OCI-LY7 (cell line): ENCODE measurements around the gene ULK4. TPM values are rescaled to one million over a fixed set of nuclear protein-coding genes. Genes with fewer than 3 reads are reported as not detected.
"Not testable (repeated sequence)": the region's sequence is repeated elsewhere in the genome, so short reads cannot be mapped to it uniquely, and the experiment has no call there.

Source experiments
- BruUV-seq: library from RNA; stranded (reverse); fragments of 400-500 nt; replicated peaks from 2 replicates; lab custom pipeline; 2021; lab: Mats Ljungman, UMichigan
- CTCF ChIA-PET: fragments of 300-600 bp; sonication (Branson Sonifier 250); formaldehyde crosslinking; loops from one replicate; lab custom pipeline; 2022; ENCODE audit warnings: antibody characterized with exemption; ENCODE audit not compliant: unreplicated experiment; lab: Charles Lee
- POLR2A ChIA-PET: fragments of 300-600 bp; sonication (Branson Sonifier 250); formaldehyde crosslinking; loops from one replicate; lab custom pipeline; 2022; ENCODE audit warnings: antibody characterized with exemption; lab: Charles Lee
- DNase-seq: peaks from one replicate; pipeline ENCODE4 v3.0.0-alpha.2; 2015; ENCODE audit warnings: low spot score
- H2AFZ ChIP-seq: fragments of 200-600 bp; sonication (generic), shearing (Covaris generic); 2 replicates; pipeline ENCODE4 v1.6.1; 2014; ENCODE audit warnings: mild to moderate bottlenecking, antibody characterized with exemption, low read length, moderate library complexity
- H3K27ac ChIP-seq: fragments of 200-600 bp; sonication (generic); 2 replicates; pipeline ENCODE4 v1.5.1; 2014; ENCODE audit warnings: mixed run types, low read depth, mild to moderate bottlenecking, moderate library complexity, low read length, inconsistent platforms; ENCODE audit not compliant: poor library complexity, severe bottlenecking
- H3K36me3 ChIP-seq: fragments of 200-600 bp; sonication (generic); 2 replicates; pipeline ENCODE4 v1.6.1; 2014; ENCODE audit warnings: mild to moderate bottlenecking, antibody characterized with exemption, low read length, moderate library complexity, mixed read lengths; ENCODE audit not compliant: insufficient read depth
- H3K4me1 ChIP-seq: fragments of 200-600 bp; sonication (generic); 2 replicates; pipeline ENCODE4 v1.5.1; 2014; ENCODE audit warnings: mild to moderate bottlenecking, low read length; ENCODE audit not compliant: insufficient read depth, poor library complexity, severe bottlenecking
- H3K4me2 ChIP-seq: fragments of 200-600 bp; sonication (generic); 2 replicates; pipeline ENCODE4 v1.6.1; 2014; ENCODE audit warnings: mild to moderate bottlenecking, low read length
- H3K4me3 ChIP-seq: fragments of 200-600 bp; sonication (generic); 2 replicates; pipeline ENCODE4 v1.5.1; 2014; ENCODE audit warnings: mild to moderate bottlenecking, low read depth, low read length; ENCODE audit not compliant: poor library complexity, severe bottlenecking
- H3K79me2 ChIP-seq: fragments of 200-600 bp; sonication (generic); 2 replicates; pipeline ENCODE4 v1.6.1; 2016; ENCODE audit warnings: low read depth, mild to moderate bottlenecking, low read length, moderate library complexity, mixed read lengths; ENCODE audit not compliant: insufficient read depth
- H3K9me2 ChIP-seq: fragments of 200-600 bp; sonication (generic); 2 replicates; pipeline ENCODE4 v1.6.1; 2016; ENCODE audit warnings: mild to moderate bottlenecking, low read length, mixed read lengths; ENCODE audit not compliant: insufficient read depth
- H3K9me3 ChIP-seq: fragments of 200-600 bp; sonication (generic); 2 replicates; pipeline ENCODE4 v1.6.1; 2014; ENCODE audit warnings: mild to moderate bottlenecking, mixed run types, low read length, mixed read lengths
- H4K20me1 ChIP-seq: fragments of 200-600 bp; sonication (generic); 2 replicates; pipeline ENCODE4 v1.6.1; 2014; ENCODE audit warnings: mild to moderate bottlenecking, antibody characterized with exemption, low read length, moderate library complexity, mixed read lengths; ENCODE audit not compliant: insufficient read depth
- EZH2phosphoT487 ChIP-seq: fragments of 200-600 bp; sonication (generic); IDR thresholded peaks from 2 replicates; pipeline ENCODE4 v1.6.1; 2018; ENCODE audit warnings: low read depth, borderline replicate concordance, mild to moderate bottlenecking, mixed run types, antibody characterized with exemption, low read length, moderate library complexity, mixed read lengths
- intact Hi-C: fragments of 100-400 bp; cut with micrococcal nuclease; formaldehyde crosslinking; loops from one replicate; pipeline ENCODE4 v1.10.0; 2022; ENCODE audit not compliant: unreplicated experiment
- total RNA-seq, 2 experiments: library from RNA; depleted of rRNA in 1 of 2; stranded (reverse); fragments of >200 nt in 1 of 2; shearing (Covaris generic) in 1 of 2; gene quantifications; 2 replicates each; pipeline ENCODE4 v1.2.3, GENCODE V29; 2014 to 2022
- TF ChIP-seq, protein P1 (sequence below): fragments of 200-600 bp; sonication (generic); conservative IDR thresholded peaks from 2 replicates; pipeline ENCODE4 v1.5.1; 2014; ENCODE audit warnings: mild to moderate bottlenecking, antibody characterized with exemption, low read length, moderate library complexity, mixed read lengths

The ULK4 gene
- total RNA-seq, 2 experiments from 2014 or later = 18.9 to 21.0 TPM

DNA sequence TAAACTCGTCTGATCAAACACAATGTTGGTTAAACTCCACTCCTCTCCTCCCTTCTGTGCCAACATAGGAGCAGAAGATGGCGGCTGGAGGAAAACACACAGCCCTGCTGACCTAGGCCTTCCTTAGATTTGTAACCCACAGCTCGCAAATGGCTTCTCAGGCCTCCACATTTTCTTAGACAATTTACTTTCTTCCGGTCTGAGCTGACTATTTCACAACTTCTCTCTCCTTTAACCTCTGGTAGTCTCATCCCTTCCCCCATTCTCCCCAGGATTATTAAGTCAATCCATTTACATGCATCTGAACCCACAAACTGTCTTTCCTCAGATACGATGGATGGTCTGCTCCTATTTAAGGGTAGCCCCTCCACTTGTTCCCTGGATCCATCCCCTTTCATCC is 25.7 kb upstream of the ULK4 start:
- Histone ChIP-seq H2AFZ (no peak overlapping the region), H3K36me3 (no peaks in the 10 kb centered on the region), H3K4me1 (peaks cover 3% of the 10 kb centered on the region), H3K4me3 (no peak overlapping the region), H4K20me1 (no peaks in the 10 kb centered on the region), H3K9me2 (no peaks in the 10 kb centered on the region), H3K79me2 (no peaks in the 10 kb centered on the region), H3K4me2 (no peak overlapping the region), H3K27ac (no peak overlapping the region), H3K9me3 (no peaks in the 10 kb centered on the region)
- no TSS peak for BruUV-seq
- DNase-seq = no peak
- POLR2A ChIA-PET = interaction anchor here (0.6 to 0.7 kb wide), 2 partner anchors 79 to 522 kb away, joined by 3 to 4 read pairs; no protein-coding TSS in a partner anchor
- TF ChIP-seq, protein P1, sequence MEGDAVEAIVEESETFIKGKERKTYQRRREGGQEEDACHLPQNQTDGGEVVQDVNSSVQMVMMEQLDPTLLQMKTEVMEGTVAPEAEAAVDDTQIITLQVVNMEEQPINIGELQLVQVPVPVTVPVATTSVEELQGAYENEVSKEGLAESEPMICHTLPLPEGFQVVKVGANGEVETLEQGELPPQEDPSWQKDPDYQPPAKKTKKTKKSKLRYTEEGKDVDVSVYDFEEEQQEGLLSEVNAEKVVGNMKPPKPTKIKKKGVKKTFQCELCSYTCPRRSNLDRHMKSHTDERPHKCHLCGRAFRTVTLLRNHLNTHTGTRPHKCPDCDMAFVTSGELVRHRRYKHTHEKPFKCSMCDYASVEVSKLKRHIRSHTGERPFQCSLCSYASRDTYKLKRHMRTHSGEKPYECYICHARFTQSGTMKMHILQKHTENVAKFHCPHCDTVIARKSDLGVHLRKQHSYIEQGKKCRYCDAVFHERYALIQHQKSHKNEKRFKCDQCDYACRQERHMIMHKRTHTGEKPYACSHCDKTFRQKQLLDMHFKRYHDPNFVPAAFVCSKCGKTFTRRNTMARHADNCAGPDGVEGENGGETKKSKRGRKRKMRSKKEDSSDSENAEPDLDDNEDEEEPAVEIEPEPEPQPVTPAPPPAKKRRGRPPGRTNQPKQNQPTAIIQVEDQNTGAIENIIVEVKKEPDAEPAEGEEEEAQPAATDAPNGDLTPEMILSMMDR = no peak
- TF ChIP-seq EZH2phosphoT487 = no peak
- intact Hi-C loops = no loop called here
- CTCF ChIA-PET = no interaction called here

GRCh38 chr3:41986561-41986960 is 24.7 kb upstream of the ULK4 start:
- CTCF ChIA-PET = no interaction called here
- no peak overlapping the region for H3K4me3 ChIP-seq
- no peaks in the 10 kb centered on the region for H3K36me3 ChIP-seq

DNA sequence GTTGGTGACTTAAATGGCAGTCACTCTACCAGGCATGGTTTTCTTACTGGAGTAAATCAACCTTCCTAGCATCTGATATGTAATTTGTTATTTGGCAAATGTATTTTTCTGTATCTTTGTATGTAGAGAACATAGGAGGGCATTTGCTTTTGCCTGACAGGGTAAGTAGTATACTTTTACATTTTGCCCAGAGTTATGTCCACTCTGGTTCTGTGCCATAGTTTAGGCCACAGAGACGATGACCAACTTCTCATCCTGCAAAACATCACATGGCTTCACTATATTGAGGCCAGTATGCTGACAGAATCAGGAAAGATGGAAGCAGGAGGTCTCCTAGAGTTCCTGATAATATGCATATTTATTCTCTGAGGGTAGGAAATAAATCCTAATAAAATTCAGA is 23.1 kb upstream of the ULK4 start:
- H3K79me2 ChIP-seq = no peaks in the 10 kb centered on the region
- H3K4me1 ChIP-seq = no peaks in the 10 kb centered on the region
- POLR2A ChIA-PET = no interaction called here
- no peak for TF ChIP-seq EZH2phosphoT487
- TF ChIP-seq, protein P1 = no peak
- no peak overlapping the region for H3K4me2 ChIP-seq
- H3K4me3 ChIP-seq = no peak overlapping the region
- H3K27ac ChIP-seq = no peak overlapping the region
- no peaks in the 10 kb centered on the region for H3K36me3 ChIP-seq
- H2AFZ ChIP-seq = no peak overlapping the region
- H3K9me2 ChIP-seq = no peaks in the 10 kb centered on the region
- CTCF ChIA-PET = no interaction called here
- BruUV-seq = no TSS peak
- no peaks in the 10 kb centered on the region for H3K9me3 ChIP-seq
- intact Hi-C loops = no loop called here
- H4K20me1 ChIP-seq = no peaks in the 10 kb centered on the region
- no peak for DNase-seq

More at GRCh38 chr3:41986561-41986960, 24.7 kb upstream of the ULK4 start:
- Histone ChIP-seq H3K27ac (no peak overlapping the region), H4K20me1 (no peaks in the 10 kb centered on the region), H3K79me2 (no peaks in the 10 kb centered on the region), H2AFZ (no peak overlapping the region), H3K9me2 (no peaks in the 10 kb centered on the region), H3K4me2 (no peak overlapping the region), H3K9me3 (no peaks in the 10 kb centered on the region), H3K4me1 (peaks cover 3% of the 10 kb centered on the region)
- POLR2A ChIA-PET = interaction anchor here (0.5 kb wide), 1 partner anchor 24 kb away, joined by 3 read pairs; no protein-coding TSS in a partner anchor
- no TSS peak for BruUV-seq
- DNase-seq = no peak
- intact Hi-C loops = no loop called here
- TF ChIP-seq, protein P1 = no peak
- TF ChIP-seq EZH2phosphoT487 = no peak

DNA sequence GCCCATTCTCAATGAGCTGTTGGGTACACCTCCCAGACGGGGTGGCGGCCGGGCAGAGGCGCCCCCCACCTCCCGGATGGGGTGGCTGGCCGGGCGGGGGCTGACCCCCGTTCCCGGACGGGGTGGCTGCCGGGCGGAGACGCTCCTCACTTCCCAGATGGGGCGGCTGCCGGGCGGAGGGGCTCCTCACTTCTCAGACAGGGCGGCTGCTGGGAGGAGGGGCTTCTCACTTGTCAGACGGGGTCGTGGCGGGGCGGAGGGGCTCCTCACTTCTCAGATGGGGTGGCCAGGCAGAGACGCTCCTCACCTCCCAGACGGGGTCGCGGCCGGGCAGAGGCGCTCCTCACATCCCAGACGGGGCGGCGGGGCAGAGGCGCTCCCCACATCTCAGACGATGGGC is 21.2 kb upstream of the ULK4 start:
- H3K9me3 ChIP-seq, BruUV-seq, DNase-seq: not testable (repeated sequence)

More for the DNA sequence above, 21.2 kb upstream of the ULK4 start:
- POLR2A ChIA-PET, H3K4me2 ChIP-seq, H2AFZ ChIP-seq, intact Hi-C loops, H3K9me2 ChIP-seq, H3K4me1 ChIP-seq, H3K27ac ChIP-seq, CTCF ChIA-PET, H3K36me3 ChIP-seq, H3K4me3 ChIP-seq, H3K79me2 ChIP-seq, H4K20me1 ChIP-seq: not testable (repeated sequence)
